K562 (cell line): ENCODE results near the gene TSKS. TPM values are rescaled to one million over a fixed set of nuclear protein-coding genes. Genes with fewer than 3 reads are reported as not detected.
A peak's percentile ranks its signal among the peaks of the same experiment; 100 is the strongest.

Source experiments
- ATAC-seq: fragments of 200-7000 bp; cut with Tn5 transposase; 3 replicates; pipeline ENCODE4 v1.9.1; 2020; ENCODE audit warnings: moderate library complexity
- BruUV-seq: library from RNA; stranded (reverse); fragments of 400-500 nt; replicated peaks from 2 replicates; lab custom pipeline; 2021; lab: Mats Ljungman, UMichigan
- CTCF ChIA-PET: fragments of 300-600 bp; formaldehyde crosslinking; extraction: SDS; loops from one replicate; lab custom pipeline; 2021; ENCODE audit warnings: low intra/inter-chr PET ratio; lab: Yijun Ruan, JAX
- POLR2A ChIA-PET: fragments of 300-600, 350-650 bp; sonication (Branson Sonifier 250); formaldehyde crosslinking; extraction: SDS; loops from one replicate; lab custom pipeline; 2021; ENCODE audit warnings: antibody characterized with exemption, inconsistent platforms; lab: Yijun Ruan, JAX
- DNase-seq, 4 experiments: peaks; one replicate each; pipeline versions ENCODE4 v3.0.0 to v3.0.0-alpha.2; 2011 to 2018; ENCODE audit warnings: low spot score in 3 of 4, mixed read lengths in 3 of 4; ENCODE audit errors: extremely low read depth in 1 of 4
- FAIRE-seq: peaks from 2 replicates; lab custom pipeline; 2011; peaks lifted over from hg19 to GRCh38; lab: Jason Lieb, UNC
- H2AFZ ChIP-seq: 2 replicates; pipeline ENCODE4 v1.6.0; 2011; ENCODE audit warnings: low read depth, low read length, control low read depth, inconsistent platforms
- H3K27ac ChIP-seq: fragments of 200-600 bp; 3 replicates; pipeline ENCODE4 v1.8.0; 2011; ENCODE audit warnings: low read depth, mild to moderate bottlenecking, control low read depth, inconsistent platforms, low read length, moderate library complexity, mixed read lengths; ENCODE audit errors: extremely low read depth
- H3K27me3 ChIP-seq, 2 experiments: fragments of 300-600 bp in 1 of 2; 2 replicates in 1 of 2; 3 replicates in 1 of 2; pipeline versions ENCODE4 v1.6.0 to v1.8.0; 2011; ENCODE audit warnings: inconsistent platforms in 2 of 2, low read length in 2 of 2, mild to moderate bottlenecking in 1 of 2, mixed read lengths in 1 of 2, moderate library complexity in 1 of 2; ENCODE audit not compliant: control insufficient read depth in 2 of 2, insufficient read depth in 2 of 2
- H3K36me3 ChIP-seq: fragments of 300-600 bp; 3 replicates; pipeline ENCODE4 v1.8.0; 2011; ENCODE audit warnings: mild to moderate bottlenecking, low read length, inconsistent platforms; ENCODE audit not compliant: control insufficient read depth, insufficient read depth
- H3K4me1 ChIP-seq, 2 experiments: fragments of 200-600 bp in 1 of 2; replicated peaks in 1 of 2; 2 replicates in 1 of 2; 3 replicates in 1 of 2; pipeline versions ENCODE4 v1.5.1 to v1.8.0; 2011; ENCODE audit warnings: inconsistent platforms in 2 of 2, low read length in 2 of 2, mild to moderate bottlenecking in 1 of 2, mixed read lengths in 1 of 2, moderate library complexity in 1 of 2; ENCODE audit not compliant: control insufficient read depth in 2 of 2, insufficient read depth in 2 of 2
- H3K4me2 ChIP-seq: 2 replicates; pipeline ENCODE4 v1.6.1; 2011; ENCODE audit warnings: low read length, control low read depth, inconsistent platforms, mixed read lengths; ENCODE audit not compliant: insufficient read depth
- H3K4me3 ChIP-seq: fragments of 200-600 bp; sonication (generic), shearing (Covaris generic); 2 replicates; pipeline ENCODE4 v1.5.1; 2016; ENCODE audit warnings: control low read depth, inconsistent platforms
- H3K79me2 ChIP-seq: fragments of 200-600 bp; 3 replicates; pipeline ENCODE4 v1.8.0; 2011; ENCODE audit warnings: low read length, inconsistent platforms; ENCODE audit not compliant: control insufficient read depth, insufficient read depth
- H3K9ac ChIP-seq, 2 experiments: 2 replicates each; pipeline versions ENCODE4 v1.6.0 to v1.6.1; 2011; ENCODE audit warnings: low read depth in 2 of 2, low read length in 2 of 2, control low read depth in 1 of 2, inconsistent platforms in 1 of 2, mild to moderate bottlenecking in 1 of 2, mixed read lengths in 1 of 2; ENCODE audit not compliant: insufficient read depth in 1 of 2
- H3K9me1 ChIP-seq: one replicate; pipeline ENCODE4 v1.6.0; 2011; ENCODE audit warnings: inconsistent platforms, mild to moderate bottlenecking, low read length, moderate library complexity; ENCODE audit not compliant: control insufficient read depth, insufficient read depth
- H3K9me3 ChIP-seq: replicated peaks from 2 replicates; pipeline ENCODE4 v1.5.1; 2011; ENCODE audit warnings: low read depth, low read length, inconsistent platforms; ENCODE audit not compliant: control insufficient read depth, insufficient read depth
- H4K20me1 ChIP-seq: replicated peaks from 2 replicates; pipeline ENCODE4 v1.6.1; 2011; ENCODE audit warnings: low read length, inconsistent platforms, mixed read lengths; ENCODE audit not compliant: control insufficient read depth, insufficient read depth
- MLLT1 ChIP-seq, 2 experiments: fragments of 450-650 bp; IDR thresholded peaks; 2 replicates each; pipeline ENCODE4 v1.6.1; 2016
- NR0B1 ChIP-seq: fragments of 450-650 bp; IDR thresholded peaks from one replicate; pipeline ENCODE4 v1.6.1; 2018; ENCODE audit warnings: mild to moderate bottlenecking, moderate library complexity; ENCODE audit not compliant: partially characterized antibody
- SMC3 ChIP-seq: conservative IDR thresholded peaks from 2 replicates; pipeline ENCODE4 v1.6.1; 2011; ENCODE audit warnings: low read depth, low read length, improper control_type of control experiment; ENCODE audit not compliant: insufficient read depth
- WGBS: fragments of 100-300 bp; shearing (Covaris generic); methylation state at CpG from one replicate; pipeline ENCODE4 v1.1.6; 2016; ENCODE audit warnings: low coverage, mixed read lengths; ENCODE audit not compliant: insufficient coverage; ENCODE audit errors: missing lambda C conversion rate; 5-methylcytosine and 5-hydroxymethylcytosine counted together
- in situ Hi-C: fragments of 300-500 bp; cut with MboI; formaldehyde crosslinking; loops from 4 replicates; pipeline ENCODE4 v1.15.0; 2018; ENCODE audit warnings: inconsistent platforms, mixed read lengths
- intact Hi-C: fragments of 100-400 bp; cut with micrococcal nuclease; formaldehyde crosslinking; loops from 2 replicates; pipeline ENCODE4 v1.14.2; 2022
- polyA plus RNA-seq, 8 experiments: library from polyadenylated mRNA; depleted of rRNA in 4 of 8; stranded (reverse) in 5 of 8; unstranded in 3 of 8; fragments of >200 nt; fragmentation: Nextera tagmentation in 2 of 8; fragmentation: Illumina TruSeq in 1 of 8; extraction: Ambion mirVana in 2 of 8; extraction: Trizol in 1 of 8; gene quantifications; 2 replicates each; pipeline versions ENCODE4 v1.2.1 to v1.2.3, GENCODE V29; 2011 to 2014; ENCODE audit warnings: inconsistent platforms in 1 of 8, missing spikeins in 1 of 8
- total RNA-seq, 7 experiments: library from RNA; depleted of rRNA in 6 of 7; stranded (reverse); fragments of >200 nt in 6 of 7; fragmentation: Illumina TruSeq in 2 of 7; extraction: Trizol in 2 of 7; gene quantifications; 2 replicates each; pipeline versions ENCODE4 v1.2.1 to v1.2.3, GENCODE V29; 2011 to 2021; ENCODE audit warnings: low replicate concordance in 1 of 7

TSKS gene
- total and polyA plus RNA-seq, 9 of the 15 experiments (the other 6 are each of a cell fraction or from before 2014, with no cell fraction given), result 0.14 to 4.5 (median 0.80) TPM

- H2AFZ ChIP-seq, result no peak overlapping the region
- peaks cover 58 to 83% of the 10 kb centered on the region in 2 experiments for H3K4me1 ChIP-seq
- intact Hi-C loops, result no loop called here
- no peak for ATAC-seq
- 87% methylated on average over 12 of the region's 13 CpGs for WGBS
- H3K9ac ChIP-seq, result peak overlapping the region in 1 of 2 experiments; percentile 77; a peak in 1 of 4 replicates
- peaks cover 57% of the 10 kb centered on the region for H3K36me3 ChIP-seq
- in situ Hi-C loops, result no loop called here
- H4K20me1 ChIP-seq, result peaks cover 5% of the 10 kb centered on the region; the same call in 1 of the 2 replicates
- TF ChIP-seq MLLT1 (IDR thresholded peaks at IDR 0.05) (0 out of 4 replicates have a peak, but pooled peaks of 1 of the 2 experiments have one; percentile 44), SMC3 (no peak), NR0B1 (no peak)
- peak overlapping the region; percentile 39; the same call in 2 of the 3 replicates for H3K27ac ChIP-seq
- peaks cover 90% of the 10 kb centered on the region for H3K79me2 ChIP-seq
- DNase-seq, result no peak
- FAIRE-seq, result no peak
- H3K27me3 ChIP-seq, result no peaks in the 10 kb centered on the region
- ChIA-PET CTCF (no interaction called here), POLR2A (interaction anchor here (0.6 to 2.2 kb wide), 2 partner anchors 14 to 821 kb away, joined by 3 to 5 read pairs; no protein-coding TSS in a partner anchor)
- no peak overlapping the region for H3K4me3 ChIP-seq
- H3K9me1 ChIP-seq, result no peaks in the 10 kb centered on the region
- H3K9me3 ChIP-seq, result no peaks in the 10 kb centered on the region
- no peak overlapping the region for H3K4me2 ChIP-seq
- no TSS peak for BruUV-seq
Measured at GRCh38 chr19:49771674-49772139, 8.6 kb upstream of the TSKS start.
